HG03571 (cell line): ENCODE measurements around the gene ATF7IP2.

ENCODE experiments used
- ATAC-seq: cut with Tn5 transposase; IDR thresholded peaks from one replicate; pipeline ENCODE4 v1.9.1; 2021; ENCODE audit not compliant: unreplicated experiment

Gene ATF7IP2

DNA sequence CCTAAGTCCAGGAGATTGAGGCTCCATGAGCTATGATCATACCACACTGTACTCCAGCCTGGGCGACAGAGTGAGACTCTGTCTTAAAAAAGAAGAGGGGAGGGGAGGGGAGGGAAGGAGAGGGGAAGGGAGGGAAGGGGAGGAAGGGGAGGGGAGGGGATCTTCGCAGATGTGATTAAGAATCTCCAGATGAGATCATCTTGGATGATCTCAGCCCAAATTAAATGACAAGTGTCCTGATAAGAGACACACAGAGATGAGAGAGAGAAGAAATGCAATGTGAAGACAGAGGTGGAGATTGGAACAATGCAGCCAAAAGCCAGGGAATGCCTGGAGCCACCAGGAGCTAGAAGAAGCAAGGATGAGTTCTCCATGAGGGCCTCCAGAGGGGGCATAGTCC lies 124.4 kb downstream of the ATF7IP2 start:
- ATAC-seq: no peak

DNA sequence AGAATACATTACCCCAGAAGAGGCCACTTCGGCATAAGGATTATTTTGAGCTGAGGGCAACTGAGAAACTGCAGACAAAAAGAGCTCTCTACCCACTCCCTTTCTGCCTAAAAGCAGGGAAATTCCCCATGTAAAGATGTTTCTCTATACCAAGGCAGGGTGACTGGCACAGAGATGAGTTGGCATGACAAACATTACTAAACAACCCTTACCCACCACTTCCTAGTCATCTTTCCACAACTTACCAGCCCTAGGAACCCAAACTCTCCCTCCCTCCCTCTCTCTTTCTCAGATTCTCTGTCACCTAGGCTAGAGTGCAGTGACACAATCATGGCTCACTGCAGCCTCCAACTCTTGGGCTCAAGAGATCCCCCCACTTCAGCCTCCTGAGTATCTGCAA lies 126.0 kb downstream of the ATF7IP2 start:
- ATAC-seq: no peak

DNA sequence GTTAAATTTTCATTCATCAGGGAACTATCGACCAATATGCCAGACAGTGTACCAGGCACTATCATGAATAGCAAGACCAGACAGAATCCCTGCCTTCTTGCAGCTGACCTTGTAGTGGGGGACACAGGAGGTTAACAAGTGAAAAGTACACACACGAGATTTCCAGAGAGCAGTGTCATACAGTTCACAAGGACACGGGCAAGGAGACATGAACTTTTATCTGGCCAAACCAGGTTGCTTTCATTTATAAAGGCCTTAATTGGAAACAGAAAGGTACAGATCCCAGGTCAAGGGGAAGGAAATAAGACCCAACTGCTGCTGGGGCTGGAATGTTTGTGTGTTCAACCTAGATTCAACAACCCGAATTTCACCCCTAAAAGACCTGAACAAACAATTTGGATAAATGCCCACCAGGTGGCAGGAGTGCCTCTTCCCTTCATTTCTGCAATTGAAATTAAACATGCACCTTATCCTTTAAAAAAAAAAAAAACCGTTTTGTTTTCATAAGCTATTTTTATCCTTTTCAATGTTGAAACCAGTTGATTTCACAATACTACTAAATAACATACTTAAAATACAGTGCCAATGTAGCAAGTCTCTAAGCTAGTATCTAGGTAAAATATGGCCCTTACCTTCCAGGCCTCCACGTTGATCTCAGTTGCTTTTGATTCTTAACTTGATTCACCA lies 128.7 kb downstream of the ATF7IP2 start:
- ATAC-seq: no peak

DNA sequence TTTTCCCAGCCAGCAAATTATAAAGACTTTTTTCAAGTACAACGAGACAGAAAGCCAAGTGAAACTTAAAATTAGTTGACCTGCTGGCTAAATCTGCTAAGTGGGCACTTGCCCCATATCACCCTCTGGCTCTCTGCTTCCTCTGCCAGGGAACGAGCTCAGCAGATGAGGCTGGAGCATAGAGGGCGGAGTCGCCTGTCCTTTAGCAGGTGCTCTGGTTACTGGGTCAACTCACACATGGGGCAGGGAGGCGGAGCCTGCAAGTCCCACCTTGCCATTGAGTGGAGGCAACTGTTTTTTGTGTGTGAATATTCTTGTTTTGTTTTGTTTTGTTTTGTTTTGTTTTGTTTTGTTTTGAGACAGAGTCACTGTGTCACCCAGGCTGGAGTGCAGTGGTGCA lies 132.0 kb downstream of the ATF7IP2 start:
- ATAC-seq: no peak

DNA sequence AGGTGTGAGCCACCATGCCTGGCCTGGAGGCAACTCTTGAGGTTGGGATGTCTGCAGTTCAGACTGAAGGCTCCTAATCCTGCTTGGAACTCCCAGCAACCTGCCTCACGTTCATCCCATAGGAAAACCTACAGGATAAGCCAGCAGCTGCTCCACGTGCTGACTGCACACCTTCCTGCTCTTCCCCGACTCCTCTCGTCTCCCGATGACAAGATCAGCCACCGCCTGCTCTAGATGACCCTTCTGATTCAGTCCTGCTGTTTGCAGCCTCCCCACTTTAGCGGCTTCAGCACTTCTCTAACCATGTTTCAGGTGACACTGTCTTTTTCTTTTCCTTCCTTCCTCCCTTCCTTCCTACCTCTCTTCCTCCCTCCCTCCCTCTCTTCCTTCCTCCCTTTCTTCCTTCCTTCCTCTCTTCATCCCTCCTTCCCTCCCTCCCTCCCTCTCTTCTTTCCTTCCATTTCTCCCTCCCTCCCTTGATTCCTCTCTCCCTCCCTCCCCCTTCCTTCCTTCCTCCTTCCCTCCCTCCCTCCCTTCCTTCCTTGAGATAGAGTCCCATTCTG lies 132.7 kb downstream of the ATF7IP2 start:
- no peak for ATAC-seq

GRCh38 chr16:10519297-10519696 lies 133.4 kb downstream of the ATF7IP2 start:
- ATAC-seq: no peak

GRCh38 chr16:10519929-10520868 lies 134.3 kb downstream of the ATF7IP2 start:
- no peak for ATAC-seq

DNA sequence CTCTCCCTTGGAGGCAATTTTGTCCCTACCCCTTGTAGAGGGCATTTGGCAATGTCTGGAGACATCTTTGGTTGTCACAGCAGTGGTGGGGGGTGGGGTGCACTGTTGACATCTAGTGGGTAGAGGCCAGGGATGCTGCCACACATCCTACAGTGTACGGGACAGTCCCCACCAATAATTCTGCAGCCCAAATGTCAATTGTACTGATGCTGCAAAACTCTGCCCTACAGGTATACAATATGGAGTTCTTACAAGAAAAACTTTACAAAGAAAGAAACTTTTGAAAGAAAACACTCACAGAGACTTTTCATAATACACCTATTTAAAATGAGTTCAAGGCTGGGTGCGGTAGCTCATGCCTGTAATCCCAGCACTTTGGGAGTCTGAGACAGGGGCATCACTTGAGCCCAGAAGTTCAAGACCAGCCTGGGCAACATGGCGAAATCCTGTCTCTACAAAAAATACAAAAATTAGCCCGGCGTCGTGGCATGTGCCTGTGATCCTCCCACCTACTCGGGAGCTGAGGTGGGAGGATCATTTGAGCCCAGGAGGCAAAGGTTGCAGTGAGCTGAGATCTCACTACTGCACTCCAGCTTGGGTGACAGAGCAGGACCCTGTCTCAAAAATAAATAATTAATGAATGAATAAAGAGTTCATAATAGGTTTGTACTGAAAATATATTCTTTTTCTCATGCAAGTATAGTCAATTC lies 135.2 kb downstream of the ATF7IP2 start:
- ATAC-seq: no peak

DNA sequence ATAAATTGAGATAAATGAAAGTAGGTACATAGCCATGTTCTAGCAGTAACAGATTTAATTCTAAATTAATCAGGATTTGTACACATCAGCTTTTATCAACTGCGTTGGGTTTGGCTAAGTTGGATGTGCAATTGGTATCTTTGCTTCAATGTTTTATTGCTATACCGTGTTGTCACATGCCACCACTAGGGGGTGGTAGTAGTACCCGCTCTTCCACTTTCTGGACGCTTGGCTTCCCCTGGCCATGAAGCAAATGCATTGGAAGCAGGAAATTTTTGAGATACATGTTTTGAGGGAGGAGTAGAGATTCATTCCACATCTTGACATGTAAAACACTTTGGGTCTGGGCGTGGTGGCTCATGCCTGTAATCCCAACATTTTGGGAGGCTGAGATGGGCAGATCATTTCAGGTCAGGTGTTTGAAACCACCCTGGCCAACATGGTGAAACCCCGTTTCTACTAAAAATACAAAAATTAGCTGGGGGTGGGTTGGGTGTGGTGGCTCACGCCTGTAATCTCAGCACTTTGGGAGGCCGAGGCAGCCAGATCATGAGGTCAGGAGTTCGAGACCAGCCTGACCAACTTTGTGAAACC lies 135.9 kb downstream of the ATF7IP2 start:
- ATAC-seq: no peak

DNA sequence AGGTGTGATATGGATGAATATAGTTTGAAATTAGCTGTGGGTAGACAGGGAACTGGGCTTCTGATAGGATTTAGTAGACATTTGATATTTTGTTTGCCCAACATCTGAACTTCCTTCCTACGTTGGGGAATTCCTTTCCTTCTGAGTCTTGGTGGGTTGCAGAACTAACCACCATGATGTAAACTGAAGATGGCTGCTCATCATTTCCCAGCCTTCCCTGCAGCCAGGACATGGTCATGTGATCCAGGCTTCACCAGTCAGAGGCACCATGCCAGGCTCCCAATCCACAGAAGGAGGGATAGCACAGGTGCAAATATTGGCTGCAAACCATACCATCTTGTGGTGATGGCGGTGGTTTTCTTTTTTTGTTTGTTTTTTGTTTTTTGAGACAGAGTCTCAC lies 137.1 kb downstream of the ATF7IP2 start:
- no peak for ATAC-seq

DNA sequence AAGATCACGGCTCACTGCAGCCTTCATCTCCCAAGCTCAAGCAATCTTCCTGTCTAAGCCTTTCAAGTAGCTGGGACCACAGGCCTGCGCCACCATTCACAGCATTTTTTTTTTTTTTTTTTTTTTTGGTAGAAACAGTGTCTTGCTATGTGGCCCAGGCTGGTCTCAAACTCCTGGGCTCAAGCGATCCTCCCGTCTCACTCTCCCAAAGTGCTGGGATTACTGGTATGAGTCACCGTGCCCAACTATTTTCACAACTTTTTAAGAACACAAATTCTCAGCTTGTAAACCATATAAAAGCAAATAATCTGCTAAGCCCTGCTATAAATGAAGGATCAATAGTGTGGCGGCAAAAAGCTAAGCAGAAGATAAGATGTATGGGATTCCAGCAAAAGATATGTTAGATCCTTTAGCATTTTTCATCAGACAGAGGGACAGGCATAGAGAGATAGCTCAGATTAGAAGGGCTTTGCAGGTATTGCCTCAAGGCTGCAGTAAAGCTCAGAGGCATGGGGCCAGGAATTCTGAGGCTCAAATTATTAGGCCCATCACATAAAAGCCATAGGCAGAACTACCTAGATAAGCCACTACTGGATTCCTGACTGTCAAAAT lies 139.5 kb downstream of the ATF7IP2 start:
- ATAC-seq: no peak

DNA sequence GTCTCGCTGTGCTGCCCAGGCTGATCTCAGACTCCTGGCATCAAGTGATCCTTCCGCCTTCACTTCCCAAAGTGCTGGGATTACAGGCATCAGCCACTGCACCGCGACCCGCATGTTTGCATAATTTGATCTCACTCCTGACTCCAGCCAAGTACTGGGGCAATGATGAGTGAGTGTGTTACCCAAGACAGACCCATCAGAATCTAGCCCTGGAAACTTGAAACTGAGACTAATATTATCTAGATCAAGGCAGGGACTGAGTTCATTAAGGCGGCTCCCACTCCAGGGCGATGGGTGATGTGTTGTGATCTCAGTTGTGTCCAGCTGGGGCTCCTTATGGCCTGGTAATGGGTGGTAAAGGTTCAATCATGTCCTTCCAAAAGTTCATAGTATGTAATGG lies 141.1 kb downstream of the ATF7IP2 start:
- no peak for ATAC-seq

DNA sequence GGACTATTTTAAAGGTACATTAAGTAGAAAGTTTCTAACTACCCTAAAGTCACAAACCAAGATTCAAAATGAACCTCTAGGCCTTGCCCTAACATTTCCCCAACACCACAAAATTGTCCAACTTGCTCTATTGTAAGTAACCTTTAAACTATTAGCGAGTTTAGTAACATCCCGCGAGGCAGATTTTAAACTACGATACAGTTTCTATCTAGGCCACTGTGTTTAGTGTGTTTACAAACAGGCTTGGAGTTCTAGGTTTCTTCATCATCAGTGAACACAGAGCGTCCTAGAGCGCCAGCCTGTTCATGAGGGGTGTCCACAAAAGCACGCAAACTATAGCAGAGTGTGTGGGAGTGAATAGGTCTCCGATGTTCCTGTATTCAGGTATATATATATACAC lies 142.8 kb downstream of the ATF7IP2 start:
- ATAC-seq: no peak

GRCh38 chr16:10529895-10530669 lies 144.2 kb downstream of the ATF7IP2 start:
- no peak for ATAC-seq

GRCh38 chr16:10530685-10531084 lies 144.8 kb downstream of the ATF7IP2 start:
- no peak for ATAC-seq

DNA sequence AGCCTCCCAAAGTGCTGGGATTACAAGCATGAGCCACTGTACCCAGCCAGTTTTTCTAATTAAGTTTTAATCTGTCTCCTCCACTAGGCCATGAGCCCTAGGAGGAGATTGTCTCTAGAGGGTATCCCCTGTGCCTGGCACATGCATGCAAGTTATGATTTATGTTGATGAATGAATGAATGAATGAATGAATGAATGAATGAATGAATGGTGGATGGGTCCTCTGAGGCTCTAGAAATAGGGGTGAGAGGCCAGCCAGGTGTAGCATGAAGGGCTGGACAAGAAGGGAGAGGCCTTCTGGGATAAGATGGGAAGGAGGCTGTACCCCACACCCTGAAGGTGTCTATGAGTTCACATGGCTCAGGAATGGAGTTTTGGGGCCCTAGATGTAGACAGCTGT lies 145.7 kb downstream of the ATF7IP2 start:
- no peak for ATAC-seq
